HEK293T (cell line): ENCODE data around the gene VN1R2.
"Not testable (repeated sequence)": the region's sequence is repeated elsewhere in the genome, so short reads cannot be mapped to it uniquely, and the experiment has no call there.

Experiments
- CTCF ChIA-PET: fragments of 350-600 bp; formaldehyde crosslinking; extraction: SDS; loops from one replicate; lab custom pipeline; 2021; ENCODE audit warnings: antibody characterized with exemption, inconsistent platforms; lab: Yijun Ruan, JAX
- POLR2A ChIA-PET: fragments of 350-600 bp; formaldehyde crosslinking; extraction: SDS; loops from one replicate; lab custom pipeline; 2020; ENCODE audit warnings: antibody characterized with exemption, inconsistent platforms; lab: Yijun Ruan, JAX
- DNase-seq: peaks from one replicate; pipeline ENCODE4 v3.0.0; 2012; ENCODE audit warnings: mixed read lengths; ENCODE audit errors: extremely low spot score
- ARNT ChIP-seq: fragments of 450-650 bp; IDR thresholded peaks from 2 replicates; pipeline ENCODE4 v1.6.1; 2017; ENCODE audit warnings: mild to moderate bottlenecking
- BHLHE40 ChIP-seq: fragments of 450-650 bp; IDR thresholded peaks from 2 replicates; pipeline ENCODE4 v1.6.1; 2016; ENCODE audit warnings: mild to moderate bottlenecking, moderate library complexity, borderline replicate concordance
- CTBP1 ChIP-seq: fragments of 450-650 bp; IDR thresholded peaks from 2 replicates; pipeline ENCODE4 v1.6.1; 2016; ENCODE audit warnings: borderline replicate concordance
- ELF4 ChIP-seq: fragments of 450-650 bp; IDR thresholded peaks from 2 replicates; pipeline ENCODE4 v1.6.1; 2017; ENCODE audit warnings: antibody characterized with exemption
- FOXA1 ChIP-seq: fragments of 450-650 bp; IDR thresholded peaks from 2 replicates; pipeline ENCODE4 v1.6.1; 2016; ENCODE audit warnings: mild to moderate bottlenecking
- FOXK2 ChIP-seq: fragments of 450-650 bp; IDR thresholded peaks from 2 replicates; pipeline ENCODE4 v1.6.1; 2016; ENCODE audit warnings: mild to moderate bottlenecking
- FOXM1 ChIP-seq: fragments of 450-650 bp; IDR thresholded peaks from 2 replicates; pipeline ENCODE4 v1.6.1; 2017; ENCODE audit warnings: mild to moderate bottlenecking, borderline replicate concordance
- HDGF ChIP-seq: fragments of 450-650 bp; IDR thresholded peaks from 2 replicates; pipeline ENCODE4 v1.6.1; 2017; ENCODE audit warnings: antibody characterized with exemption, borderline replicate concordance
- L3MBTL2 ChIP-seq: fragments of 450-650 bp; conservative IDR thresholded peaks from 2 replicates; pipeline ENCODE4 v1.6.1; 2016; ENCODE audit warnings: mild to moderate bottlenecking
- LEF1 ChIP-seq: fragments of 450-650 bp; IDR thresholded peaks from 2 replicates; pipeline ENCODE4 v1.6.1; 2017; ENCODE audit warnings: mild to moderate bottlenecking, borderline replicate concordance
- NFRKB ChIP-seq: fragments of 450-650 bp; IDR thresholded peaks from 2 replicates; pipeline ENCODE4 v1.6.1; 2016; ENCODE audit warnings: mild to moderate bottlenecking, moderate library complexity
- PKNOX1 ChIP-seq: fragments of 450-650 bp; IDR thresholded peaks from 2 replicates; pipeline ENCODE4 v1.6.1; 2016
- SP1 ChIP-seq: fragments of 450-650 bp; IDR thresholded peaks from 2 replicates; pipeline ENCODE4 v1.6.1; 2017
- SUZ12 ChIP-seq: fragments of 450-650 bp; IDR thresholded peaks from 2 replicates; pipeline ENCODE4 v1.6.1; 2016; ENCODE audit warnings: mild to moderate bottlenecking
- TARDBP ChIP-seq: fragments of 450-650 bp; IDR thresholded peaks from 2 replicates; pipeline ENCODE4 v1.6.1; 2016
- ZNF384 ChIP-seq: fragments of 450-650 bp; IDR thresholded peaks from 2 replicates; pipeline ENCODE4 v1.6.1; 2016

Gene VN1R2

GRCh38 chr19:53254411-53255341 lies 3.4 kb upstream of the VN1R2 start, which contains the start of gene ZNF677:
ZNF677 (minus strand) TSS chr19:53254873; CDS start chr19:53251550, 3,323 bp downstream.
- DNase-seq, result no peak
- ChIA-PET POLR2A (no interaction called here), CTCF (no interaction called here)
- TF ChIP-seq NFRKB, result no peak
- TF ChIP-seq HDGF, result no peak
- no peak for TF ChIP-seq BHLHE40

GRCh38 chr19:53267623-53268022 lies 9.5 kb downstream of the VN1R2 start, which contains the start of gene VN1R4:
VN1R4 (minus strand) TSS chr19:53267723; CDS start chr19:53267665, 58 bp downstream.
- CTCF ChIA-PET, result not testable (repeated sequence)

GRCh38 chr19:53269861-53270260 lies 11.8 kb downstream of the VN1R2 start:
- DNase-seq, CTCF ChIA-PET, POLR2A ChIA-PET: not testable (repeated sequence)

More at GRCh38 chr19:53267623-53268022, 9.5 kb downstream of the VN1R2 start, which contains the start of gene VN1R4:
- DNase-seq, POLR2A ChIA-PET: not testable (repeated sequence)

GRCh38 chr19:53272044-53272443 lies 14.0 kb downstream of the VN1R2 start:
- no peak for DNase-seq
- ChIA-PET CTCF (no interaction called here), POLR2A (no interaction called here)
- TF ChIP-seq HDGF, result no peak
- no peak for TF ChIP-seq FOXM1
- no peak for TF ChIP-seq SUZ12
- no peak for TF ChIP-seq L3MBTL2
- TF ChIP-seq BHLHE40, result no peak
- TF ChIP-seq PKNOX1, result no peak
- TF ChIP-seq CTBP1, result no peak
- TF ChIP-seq ELF4, result no peak
- no peak for TF ChIP-seq TARDBP
- no peak for TF ChIP-seq NFRKB
- no peak for TF ChIP-seq FOXA1
- no peak for TF ChIP-seq SP1
- no peak for TF ChIP-seq ARNT
- TF ChIP-seq FOXK2, result no peak
- TF ChIP-seq ZNF384, result no peak
- TF ChIP-seq LEF1, result no peak

GRCh38 chr19:53275480-53275879 lies 17.4 kb downstream of the VN1R2 start:
- no peak for TF ChIP-seq NFRKB
- TF ChIP-seq ELF4, result no peak
- TF ChIP-seq FOXK2, result no peak
- TF ChIP-seq HDGF, result no peak
- ChIA-PET POLR2A (no interaction called here), CTCF (interaction anchor here (0.6 kb wide), 1 partner anchor 355 kb away, joined by 3 read pairs; no protein-coding TSS in a partner anchor)
- DNase-seq, result no peak

GRCh38 chr19:53281947-53282346 lies 23.9 kb downstream of the VN1R2 start:
- POLR2A ChIA-PET, CTCF ChIA-PET, DNase-seq: not testable (repeated sequence)

- ChIA-PET CTCF (no interaction called here), POLR2A (no interaction called here)
- no peak for TF ChIP-seq FOXA1
- TF ChIP-seq ELF4, result no peak
- TF ChIP-seq NFRKB, result no peak
- no peak for TF ChIP-seq L3MBTL2
- no peak for TF ChIP-seq SP1
- TF ChIP-seq FOXM1, result no peak
- TF ChIP-seq FOXK2, result no peak
- no peak for TF ChIP-seq TARDBP
- TF ChIP-seq BHLHE40, result no peak
- DNase-seq, result no peak
Measured at GRCh38 chr19:53285087-53285486, 27.0 kb downstream of the VN1R2 start.

GRCh38 chr19:53290758-53291549 lies 32.9 kb downstream of the VN1R2 start:
- TF ChIP-seq CTBP1 (no peak), HDGF (no peak), PKNOX1 (no peak), ZNF384 (no peak), BHLHE40 (no peak), L3MBTL2 (no peak), ELF4 (no peak), ARNT (no peak), FOXM1 (no peak), LEF1 (no peak), SUZ12 (no peak), SP1 (no peak), FOXA1 (no peak), FOXK2 (no peak), TARDBP (no peak)
- CTCF ChIA-PET, result no interaction called here

More at GRCh38 chr19:53290758-53291549, 32.9 kb downstream of the VN1R2 start:
- POLR2A ChIA-PET, result no interaction called here
- DNase-seq, result no peak
